ENCODE results near the gene ARSB.

GRCh38 chr5:78841767-78842166 is 143.3 kb downstream of the ARSB start:
- TF ChIP-seq CTCF (IDR thresholded peaks at IDR 0.05) (no peak), ZFX (IDR thresholded peaks at IDR 0.05; ENCODE audit: borderline replicate concordance) (no peak)

All from 22Rv1 (cell line).